RWPE2 (cell line): Measurements from ENCODE around the gene MYH7.
"Not testable (repeated sequence)": the region's sequence is repeated elsewhere in the genome, so short reads cannot be mapped to it uniquely, and the experiment has no call there.

ENCODE experiments used
- ATAC-seq: fragments of 200-7000 bp; cut with Tn5 transposase; 3 replicates; pipeline ENCODE4 v1.9.1; 2021; ENCODE audit warnings: low read depth
- DNase-seq: peaks from one replicate; pipeline ENCODE4 v3.0.0-alpha.2; 2020; ENCODE audit warnings: low spot score
- H3K27ac ChIP-seq: fragments of 450-650 bp; 2 replicates; pipeline ENCODE4 v1.5.1; 2017; ENCODE audit warnings: mild to moderate bottlenecking; ENCODE audit not compliant: poor library complexity, severe bottlenecking
- H3K27me3 ChIP-seq: fragments of 250-450 bp; sonication (Bioruptor Pico); 2 replicates; pipeline ENCODE4 v1.5.1; 2021; ENCODE audit warnings: mild to moderate bottlenecking, moderate library complexity; ENCODE audit not compliant: insufficient read depth, poor library complexity, severe bottlenecking
- H3K36me3 ChIP-seq: fragments of 250-450 bp; sonication (Bioruptor Pico); 2 replicates; pipeline ENCODE4 v1.5.1; 2020; ENCODE audit warnings: low read depth, mild to moderate bottlenecking, moderate library complexity
- H3K4me1 ChIP-seq: fragments of 250-450 bp; sonication (Bioruptor Pico); 2 replicates; pipeline ENCODE4 v1.5.1; 2021; ENCODE audit warnings: mild to moderate bottlenecking, moderate library complexity; ENCODE audit not compliant: insufficient read depth, poor library complexity, severe bottlenecking
- H3K4me3 ChIP-seq: fragments of 250-450 bp; sonication (Bioruptor Pico); 2 replicates; pipeline ENCODE4 v1.5.1; 2021; ENCODE audit warnings: mild to moderate bottlenecking, moderate library complexity; ENCODE audit not compliant: severe bottlenecking
- H3K9me3 ChIP-seq: fragments of 250-450 bp; sonication (Bioruptor Pico); 2 replicates; pipeline ENCODE4 v1.5.1; 2021; ENCODE audit warnings: mild to moderate bottlenecking, moderate library complexity; ENCODE audit not compliant: severe bottlenecking
- CTCF ChIP-seq: fragments of 450-650 bp; IDR thresholded peaks from one replicate; pipeline ENCODE4 v1.5.1; 2017; ENCODE audit warnings: mild to moderate bottlenecking, moderate library complexity; ENCODE audit not compliant: poor library complexity, severe bottlenecking

The MYH7 gene

GRCh38 chr14:23404331-23404900 is 31.0 kb downstream of the MYH7 start:
- ATAC-seq (no peak), DNase-seq (no peak)
- no peak overlapping the region for H3K27ac ChIP-seq
- no peak overlapping the region for H3K4me3 ChIP-seq
- H3K27me3 ChIP-seq = no peaks in the 10 kb centered on the region
- no peaks in the 10 kb centered on the region for H3K4me1 ChIP-seq
- H3K9me3 ChIP-seq = no peaks in the 10 kb centered on the region
- H3K36me3 ChIP-seq = no peaks in the 10 kb centered on the region
- TF ChIP-seq CTCF = no peak

- TF ChIP-seq CTCF = no peak
- H3K4me1 ChIP-seq = no peaks in the 10 kb centered on the region
- H3K9me3 ChIP-seq = no peaks in the 10 kb centered on the region
- ATAC-seq (no peak), DNase-seq (no peak)
- no peaks in the 10 kb centered on the region for H3K27me3 ChIP-seq
- no peak overlapping the region for H3K27ac ChIP-seq
- H3K36me3 ChIP-seq = no peaks in the 10 kb centered on the region
- no peak overlapping the region for H3K4me3 ChIP-seq
Measured at GRCh38 chr14:23403908-23404307, 31.6 kb downstream of the MYH7 start.

GRCh38 chr14:23403139-23403438 is 32.4 kb downstream of the MYH7 start:
- H3K4me1 ChIP-seq = no peaks in the 10 kb centered on the region
- DNase-seq (no peak), ATAC-seq (no peak)
- no peak for TF ChIP-seq CTCF
- H3K36me3 ChIP-seq = no peaks in the 10 kb centered on the region
- H3K27me3 ChIP-seq = no peaks in the 10 kb centered on the region
- H3K27ac ChIP-seq = no peak overlapping the region
- H3K9me3 ChIP-seq = no peaks in the 10 kb centered on the region
- H3K4me3 ChIP-seq = no peak overlapping the region

GRCh38 chr14:23402296-23403138 is 32.9 kb downstream of the MYH7 start:
- H3K27ac ChIP-seq = no peak overlapping the region
- TF ChIP-seq CTCF = no peak
- no peak overlapping the region for H3K4me3 ChIP-seq
- H3K4me1 ChIP-seq = no peaks in the 10 kb centered on the region
- no peaks in the 10 kb centered on the region for H3K27me3 ChIP-seq
- H3K36me3 ChIP-seq = no peaks in the 10 kb centered on the region
- ATAC-seq (no peak), DNase-seq (no peak)
- H3K9me3 ChIP-seq = no peaks in the 10 kb centered on the region

GRCh38 chr14:23401291-23401690 is 34.2 kb downstream of the MYH7 start:
- TF ChIP-seq CTCF = no peak
- DNase-seq (no peak), ATAC-seq (no peak)
- no peaks in the 10 kb centered on the region for H3K9me3 ChIP-seq
- no peaks in the 10 kb centered on the region for H3K4me1 ChIP-seq
- no peak overlapping the region for H3K4me3 ChIP-seq
- H3K36me3 ChIP-seq = no peaks in the 10 kb centered on the region
- H3K27ac ChIP-seq = no peak overlapping the region
- H3K27me3 ChIP-seq = no peaks in the 10 kb centered on the region

GRCh38 chr14:23400496-23401149 is 34.8 kb downstream of the MYH7 start:
- H3K9me3 ChIP-seq, DNase-seq, H3K27ac ChIP-seq: not testable (repeated sequence)

More at GRCh38 chr14:23400496-23401149, 34.8 kb downstream of the MYH7 start:
- H3K4me3 ChIP-seq, H3K4me1 ChIP-seq, H3K36me3 ChIP-seq, ATAC-seq, H3K27me3 ChIP-seq: not testable (repeated sequence)
